SH-SY5Y (cell line): ENCODE results near the gene LUC7L.

Experiments used
- GATA2 ChIP-seq: IDR thresholded peaks from 2 replicates; pipeline ENCODE4 v1.6.1; 2011; ENCODE audit warnings: mild to moderate bottlenecking, low read depth, low read length
- GATA3 ChIP-seq: IDR thresholded peaks from 2 replicates; pipeline ENCODE4 v1.6.1; 2011; ENCODE audit warnings: low read depth, mild to moderate bottlenecking, low read length, moderate library complexity

DNA sequence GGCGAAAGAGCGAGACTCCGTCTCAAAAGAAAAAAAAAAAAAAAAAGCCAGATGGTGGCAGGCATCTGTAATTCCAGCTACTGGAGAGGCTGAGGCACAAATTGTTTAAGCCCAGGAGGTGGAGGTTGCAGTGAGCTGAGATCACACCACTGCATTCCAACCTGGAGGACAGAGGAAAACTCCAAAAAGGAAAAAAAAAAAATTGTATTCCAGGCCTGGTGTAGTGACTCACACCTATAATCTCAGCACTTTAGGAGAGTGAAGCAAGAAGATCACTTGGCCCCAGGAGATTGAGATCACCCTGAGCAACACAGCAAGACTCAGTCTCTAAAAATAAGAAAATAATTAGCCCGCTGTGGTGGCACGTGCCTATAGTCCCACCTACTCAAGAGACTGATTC, 28.9 kb downstream of the LUC7L start:
- TF ChIP-seq GATA2 (no peak), GATA3 (no peak)
